NCI-H345 treated with DMSO at 0.1 percent for 48 hours (cell line): ENCODE results near the gene ACTL6A.
"Not testable (repeated sequence)": the region's sequence is repeated elsewhere in the genome, so short reads cannot be mapped to it uniquely, and the experiment has no call there.

Experiments
- DNase-seq: peaks from one replicate; lab custom pipeline; 2025; ENCODE audit not compliant: unreplicated experiment; lab: John Stamatoyannopoulos, UW

The ACTL6A gene

DNA sequence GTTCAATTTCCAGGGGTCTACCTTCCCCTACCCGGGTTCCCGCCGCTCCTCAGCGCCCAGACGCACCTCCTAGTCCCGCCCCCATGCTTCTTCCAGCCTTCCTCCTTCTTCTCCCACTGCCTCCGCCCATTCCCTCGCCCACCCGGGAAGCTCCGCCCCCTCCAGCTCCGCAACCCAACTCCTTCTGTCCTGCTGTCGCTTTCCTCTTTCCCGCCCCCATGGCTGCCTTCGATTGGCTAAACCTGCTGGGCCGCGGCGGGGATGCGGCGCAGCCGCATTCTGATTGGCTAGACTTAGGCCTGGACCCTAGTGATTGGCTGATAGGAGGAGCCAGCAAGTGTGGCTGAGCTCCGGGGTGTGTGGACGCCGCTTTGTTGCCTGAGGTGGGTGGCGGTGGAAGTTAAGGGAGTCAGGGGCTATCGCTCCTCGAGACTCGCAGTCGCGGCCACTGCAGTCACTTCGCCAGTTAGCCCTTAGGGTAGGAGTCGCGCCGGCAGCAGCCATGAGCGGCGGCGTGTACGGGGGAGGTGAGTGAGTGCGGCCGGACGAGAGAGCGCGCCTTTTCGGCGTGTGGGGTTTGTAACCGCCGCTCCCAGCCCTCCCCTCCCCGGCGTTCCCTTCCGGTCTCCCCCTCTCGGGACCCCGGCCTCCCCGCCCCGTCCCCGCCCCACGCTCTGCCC, at the start of gene ACTL6A:
Gene ACTL6A, plus strand, starts transcription at position 336 of the 680 bp plus-strand sequence. Its CDS starts 167 bp downstream, at position 503.
- DNase-seq: peak; percentile 99

GRCh38 chr3:179513862-179514261, 48.9 kb upstream of the ACTL6A start:
- DNase-seq: no peak

GRCh38 chr3:179516461-179517251, 46.1 kb upstream of the ACTL6A start:
- DNase-seq: not testable (repeated sequence)

DNA sequence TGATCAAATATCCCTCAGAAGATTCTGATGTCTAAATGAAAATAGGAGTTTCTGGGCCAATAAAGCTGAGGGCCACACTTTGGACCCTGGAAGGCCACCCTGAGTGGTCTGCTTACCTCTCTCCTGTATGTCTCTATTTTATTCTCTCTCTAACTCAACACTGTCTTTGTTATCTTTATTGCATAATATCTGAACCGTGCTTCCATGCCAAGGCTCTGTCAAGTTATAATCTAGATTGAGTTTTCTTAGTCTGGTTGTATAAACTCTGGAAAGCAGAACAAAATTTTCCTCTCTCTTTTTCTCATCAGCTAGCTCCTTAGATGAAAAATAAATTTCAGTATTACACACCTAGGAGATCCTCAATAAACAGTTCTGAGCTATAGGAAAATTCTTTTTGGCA, 36.2 kb upstream of the ACTL6A start:
- no peak for DNase-seq

DNA sequence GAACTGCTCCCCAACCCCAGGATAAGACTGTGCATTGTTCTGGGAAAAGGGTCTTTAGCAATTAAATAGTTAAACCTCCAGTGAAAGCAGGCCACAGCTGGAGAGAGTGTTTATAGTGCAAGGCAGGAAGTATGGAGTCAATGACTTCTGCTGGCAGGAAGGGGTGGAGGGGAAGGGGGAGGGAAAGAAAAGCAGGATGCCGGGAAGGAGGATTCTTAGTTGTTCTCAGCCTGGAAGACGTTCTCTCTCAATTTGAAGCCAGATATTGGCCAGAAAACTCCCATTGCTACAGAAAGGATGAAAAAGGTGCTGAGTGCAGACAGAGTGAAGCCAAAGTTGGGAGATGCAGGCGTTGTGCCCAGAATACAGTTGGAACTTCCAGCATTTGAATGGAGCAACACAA, 35.7 kb upstream of the ACTL6A start:
- peak; percentile 30 for DNase-seq

GRCh38 chr3:179528772-179529171, 34.0 kb upstream of the ACTL6A start:
- peak; percentile 72 for DNase-seq

- no peak for DNase-seq
Observed at GRCh38 chr3:179531576-179531975, 31.1 kb upstream of the ACTL6A start.

DNA sequence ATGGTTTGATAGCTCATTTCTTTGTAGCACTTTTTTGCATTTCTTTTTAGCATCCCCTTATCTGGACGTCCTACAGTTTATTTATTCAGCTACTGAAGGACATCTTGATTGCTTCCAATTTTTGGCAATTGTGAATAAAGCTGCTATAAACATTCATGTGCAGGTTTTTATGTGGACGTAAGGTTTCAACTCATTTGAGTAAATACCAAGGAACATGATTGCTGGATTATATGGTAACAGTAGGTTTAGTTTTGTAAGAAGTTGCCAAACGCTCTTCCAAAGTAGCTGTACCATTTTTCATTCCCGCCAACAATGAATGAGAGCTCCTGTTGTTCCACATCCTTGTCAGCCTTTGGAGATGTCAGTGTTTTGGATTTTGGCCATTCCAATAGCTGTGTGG, 29.5 kb upstream of the ACTL6A start:
- DNase-seq: no peak

GRCh38 chr3:179536256-179536655, 26.5 kb upstream of the ACTL6A start:
- no peak for DNase-seq

DNA sequence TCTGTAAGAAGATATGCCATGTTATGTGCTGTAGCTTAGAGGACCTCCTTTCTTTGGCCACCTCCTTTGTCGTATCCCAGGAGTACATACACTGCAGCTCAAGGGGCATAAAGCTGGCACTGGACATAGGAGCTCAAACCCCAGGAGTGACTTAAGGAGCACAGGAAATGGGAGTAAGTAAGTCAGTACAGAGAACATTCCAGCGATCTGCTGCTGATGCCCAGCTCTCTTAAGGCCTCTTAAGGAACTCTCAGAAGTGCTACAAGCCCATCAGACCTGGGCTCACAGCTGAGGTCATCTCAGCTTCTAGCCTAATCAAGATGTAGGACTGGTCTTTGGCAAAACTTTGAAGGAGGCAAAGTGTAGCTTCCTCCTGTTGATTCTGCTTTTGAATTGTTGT, 21.6 kb upstream of the ACTL6A start:
- DNase-seq: no peak

DNA sequence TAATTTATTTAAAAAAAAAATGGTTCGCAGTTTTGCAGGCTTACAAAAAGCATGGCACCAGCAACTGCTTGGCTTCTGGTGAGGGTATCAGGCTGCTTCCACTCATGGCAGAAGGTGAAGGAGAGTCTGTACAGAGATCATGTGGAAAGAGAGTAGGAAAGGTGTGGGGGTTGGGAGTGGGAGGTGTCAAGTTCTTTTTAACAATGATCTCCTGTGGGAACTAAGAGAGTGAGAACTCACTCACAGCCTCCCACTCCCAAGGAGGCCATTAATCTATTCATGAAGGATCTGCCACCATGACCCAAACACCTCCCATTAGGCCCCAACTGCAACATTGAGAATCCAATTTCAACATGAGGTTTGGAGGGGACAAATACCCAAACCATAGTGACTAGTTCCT, 21.1 kb upstream of the ACTL6A start:
- no peak for DNase-seq

- no peak for DNase-seq
Observed at GRCh38 chr3:179542375-179542774, 20.4 kb upstream of the ACTL6A start.

- no peak for DNase-seq
Observed at GRCh38 chr3:179544981-179545645, 17.6 kb upstream of the ACTL6A start.

DNA sequence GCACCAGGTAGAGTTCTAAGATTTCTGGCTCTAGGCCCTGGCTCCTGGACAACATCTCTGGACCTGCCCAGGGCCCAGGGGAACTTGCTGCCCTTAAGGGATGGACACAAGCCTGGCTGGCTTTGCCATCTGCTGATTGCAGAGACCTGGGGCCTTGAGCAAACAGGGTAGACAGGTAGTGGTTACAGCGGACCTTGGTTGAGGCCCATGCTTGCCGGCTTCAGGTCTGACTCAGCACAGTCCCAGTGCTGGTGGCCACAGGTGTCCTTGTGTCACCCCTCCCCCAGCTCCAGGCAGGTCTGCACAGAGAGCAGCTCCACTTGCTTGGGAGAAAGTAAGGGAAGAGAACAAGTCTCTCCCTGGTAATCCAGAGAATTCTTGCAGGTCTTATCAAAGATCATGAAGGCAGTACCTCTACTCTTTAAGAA, 15.9 kb upstream of the ACTL6A start:
- no peak for DNase-seq

DNA sequence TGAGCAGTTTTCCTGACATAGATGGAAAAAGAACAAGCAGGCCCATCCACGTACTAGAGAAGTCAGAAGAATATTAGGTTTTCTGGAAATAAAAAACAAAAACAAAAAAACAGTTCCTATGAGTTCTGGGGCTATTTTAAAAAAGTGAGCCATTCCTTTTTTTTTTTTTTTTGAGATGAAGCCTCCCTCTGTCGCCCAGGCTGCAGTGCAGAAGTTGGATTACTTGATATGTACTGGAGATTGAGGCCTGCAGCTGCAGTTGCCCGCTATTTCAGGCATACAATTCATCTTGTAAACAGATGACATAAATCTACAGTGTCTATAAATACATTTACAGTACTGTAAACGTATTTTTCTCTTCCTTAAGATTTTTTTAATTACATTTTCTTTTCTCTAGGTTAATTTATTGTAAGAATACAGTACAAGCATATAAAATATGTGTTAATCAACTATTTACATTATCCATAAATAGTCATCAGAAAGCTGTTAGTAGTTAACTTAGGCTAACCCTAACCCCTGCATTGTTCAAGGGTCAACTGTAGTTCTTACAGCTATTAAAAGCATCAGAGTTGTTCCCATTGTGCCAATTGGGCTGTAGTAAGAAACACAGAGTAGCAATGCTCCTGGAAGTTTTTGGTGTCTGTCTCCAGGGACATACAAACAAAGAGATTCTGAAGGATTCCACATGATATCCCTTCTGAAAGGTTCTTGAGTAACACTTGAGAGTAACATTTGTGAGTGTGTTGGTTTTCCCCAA, 11.2 kb upstream of the ACTL6A start:
- DNase-seq: no peak

DNA sequence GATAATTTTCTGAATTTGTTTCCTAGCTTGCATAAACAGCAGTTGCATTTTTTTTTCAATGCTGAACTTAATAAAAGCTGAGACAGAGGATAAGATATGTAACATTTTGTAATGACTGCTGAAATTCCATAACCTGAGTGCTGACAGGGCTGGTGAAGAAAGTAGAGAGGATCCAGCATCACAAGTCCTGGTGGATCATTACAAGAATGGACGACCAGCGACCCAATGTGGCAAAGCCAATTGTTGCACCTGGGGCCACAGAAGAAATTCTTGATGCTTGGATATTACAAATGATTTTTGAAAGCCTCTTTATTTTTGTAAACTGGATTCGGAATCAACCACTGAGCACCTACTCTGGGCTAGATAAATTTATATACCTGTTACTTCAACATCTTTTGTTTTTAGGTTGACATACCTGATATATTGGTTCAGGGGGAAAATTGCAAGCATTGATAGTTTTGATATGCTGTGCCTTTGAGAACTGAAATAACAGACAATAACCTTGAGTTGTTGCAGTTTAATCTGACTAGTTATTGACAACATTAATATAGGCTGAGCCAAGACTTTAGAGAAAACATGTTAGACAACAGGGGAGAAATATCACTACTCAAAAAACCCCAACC, 3.9 kb upstream of the ACTL6A start:
- peak; percentile 66 for DNase-seq

DNA sequence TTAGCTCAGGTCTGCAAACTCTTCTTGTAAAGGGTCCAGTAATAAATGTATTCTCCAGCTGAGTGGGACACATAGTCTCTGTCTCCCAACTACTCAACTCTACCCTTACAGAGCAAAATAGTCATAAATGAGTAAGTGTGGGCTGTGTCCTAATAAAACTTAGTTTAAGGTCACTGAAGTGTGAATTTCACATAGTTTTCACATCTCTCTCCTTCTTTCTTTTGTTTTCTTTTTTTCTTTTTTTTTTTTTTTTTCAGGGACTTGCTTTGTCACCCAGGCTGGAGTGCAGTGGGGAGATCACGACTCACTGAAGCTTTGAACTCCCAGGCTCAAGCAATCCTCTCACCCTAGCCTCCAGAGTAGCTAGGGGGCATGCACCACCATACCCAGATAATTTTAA, 1.9 kb upstream of the ACTL6A start:
- no peak for DNase-seq

DNA sequence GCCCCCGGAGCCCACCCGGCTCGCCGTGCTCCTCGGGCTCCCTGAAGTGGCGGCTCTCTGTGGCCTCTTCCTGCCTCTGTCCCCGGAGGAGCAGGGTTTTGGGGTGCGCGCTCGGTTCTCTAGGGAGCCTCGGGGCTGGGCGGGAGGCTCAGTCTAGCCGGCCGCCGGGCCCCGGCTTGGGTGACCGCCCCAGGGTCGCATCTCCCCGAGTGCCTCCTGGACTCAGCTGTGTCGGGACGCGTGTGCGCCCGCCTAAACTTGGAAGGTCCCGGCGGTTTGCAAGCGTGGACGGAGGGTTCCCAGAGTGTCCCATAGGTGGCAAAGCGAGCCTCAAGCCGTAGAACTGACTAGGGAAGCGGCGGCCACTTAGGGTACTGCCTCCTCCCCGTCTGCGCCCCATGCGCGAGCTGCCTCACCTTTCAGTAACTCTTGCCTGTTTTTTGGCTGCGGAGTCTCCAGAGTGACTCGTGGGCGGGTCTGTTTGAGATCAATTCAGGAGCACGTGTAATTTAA, 601 bp downstream of the ACTL6A start:
- DNase-seq: peak; percentile 40

DNA sequence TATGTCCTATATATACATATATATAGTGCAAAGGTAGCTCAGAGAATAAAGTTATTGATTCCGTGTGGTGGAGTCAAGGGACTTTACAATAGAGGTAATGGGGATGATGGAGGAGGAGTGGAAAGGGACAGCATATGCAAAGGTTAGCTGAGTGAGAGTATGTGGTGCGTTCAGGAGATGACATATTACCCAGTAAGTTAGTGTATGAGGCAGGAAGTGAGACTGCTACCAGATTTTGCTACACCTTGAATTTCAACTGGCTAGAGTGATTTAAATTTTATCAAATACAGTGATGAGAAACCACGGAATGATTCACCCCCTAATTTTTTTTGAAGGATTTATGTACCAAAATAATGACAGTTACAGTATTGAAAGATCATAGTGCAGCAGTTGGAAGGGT, 2.8 kb downstream of the ACTL6A start:
- no peak for DNase-seq

GRCh38 chr3:179580992-179581391, 18.3 kb downstream of the ACTL6A start:
- no peak for DNase-seq

GRCh38 chr3:179589143-179589542, 26.4 kb downstream of the ACTL6A start:
- no peak for DNase-seq
